DND-41 (cell line): ENCODE data around the gene SNRPE.

ENCODE experiments used
- EZH2 ChIP-seq: IDR thresholded peaks from 3 replicates; pipeline ENCODE4 v1.6.1; 2012; ENCODE audit warnings: borderline replicate concordance, low read depth, mild to moderate bottlenecking, moderate library complexity, low read length, inconsistent platforms; ENCODE audit not compliant: severe bottlenecking
- TF ChIP-seq, protein P1 (sequence below): IDR thresholded peaks from 2 replicates; pipeline ENCODE4 v1.5.1; 2012; ENCODE audit warnings: borderline replicate concordance, low read length, moderate library complexity, mild to moderate bottlenecking; ENCODE audit not compliant: poor library complexity, severe bottlenecking; ENCODE audit errors: extremely low read depth

GRCh38 chr1:203828503-203828902 lies 32.9 kb upstream of the SNRPE start:
- TF ChIP-seq, protein P1, sequence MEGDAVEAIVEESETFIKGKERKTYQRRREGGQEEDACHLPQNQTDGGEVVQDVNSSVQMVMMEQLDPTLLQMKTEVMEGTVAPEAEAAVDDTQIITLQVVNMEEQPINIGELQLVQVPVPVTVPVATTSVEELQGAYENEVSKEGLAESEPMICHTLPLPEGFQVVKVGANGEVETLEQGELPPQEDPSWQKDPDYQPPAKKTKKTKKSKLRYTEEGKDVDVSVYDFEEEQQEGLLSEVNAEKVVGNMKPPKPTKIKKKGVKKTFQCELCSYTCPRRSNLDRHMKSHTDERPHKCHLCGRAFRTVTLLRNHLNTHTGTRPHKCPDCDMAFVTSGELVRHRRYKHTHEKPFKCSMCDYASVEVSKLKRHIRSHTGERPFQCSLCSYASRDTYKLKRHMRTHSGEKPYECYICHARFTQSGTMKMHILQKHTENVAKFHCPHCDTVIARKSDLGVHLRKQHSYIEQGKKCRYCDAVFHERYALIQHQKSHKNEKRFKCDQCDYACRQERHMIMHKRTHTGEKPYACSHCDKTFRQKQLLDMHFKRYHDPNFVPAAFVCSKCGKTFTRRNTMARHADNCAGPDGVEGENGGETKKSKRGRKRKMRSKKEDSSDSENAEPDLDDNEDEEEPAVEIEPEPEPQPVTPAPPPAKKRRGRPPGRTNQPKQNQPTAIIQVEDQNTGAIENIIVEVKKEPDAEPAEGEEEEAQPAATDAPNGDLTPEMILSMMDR: no peak
- no peak for TF ChIP-seq EZH2
